HK-2 (cell line): ENCODE measurements around the gene SELENOO.
A peak's percentile ranks its signal among the peaks of the same experiment; 100 is the strongest.

Source experiments
- DNase-seq: peaks from one replicate; pipeline ENCODE4 v3.0.0-alpha.2; 2018; ENCODE audit not compliant: unreplicated experiment

The SELENOO gene

GRCh38 chr22:50185375-50186087, 15.3 kb upstream of the SELENOO start, which contains the start of gene TRABD:
Gene TRABD, plus strand, starts transcription at chr22:50185913. Its CDS starts 7,148 bp downstream, at chr22:50193061.
- peak; percentile 88 for DNase-seq

GRCh38 chr22:50186181-50186714, 14.6 kb upstream of the SELENOO start:
- no peak for DNase-seq

- no peak for DNase-seq
Measured at GRCh38 chr22:50186761-50187523, 13.9 kb upstream of the SELENOO start.

- DNase-seq = no peak
Measured at GRCh38 chr22:50188356-50188755, 12.5 kb upstream of the SELENOO start.

GRCh38 chr22:50189184-50189848, 11.5 kb upstream of the SELENOO start:
- no peak for DNase-seq

- DNase-seq = no peak
Measured at GRCh38 chr22:50189849-50190181, 11.0 kb upstream of the SELENOO start.

- DNase-seq = peak; percentile 82
Measured at GRCh38 chr22:50190182-50190940, 10.4 kb upstream of the SELENOO start.

GRCh38 chr22:50190941-50191741, 9.7 kb upstream of the SELENOO start:
- DNase-seq = no peak

GRCh38 chr22:50192436-50193204, 8.2 kb upstream of the SELENOO start:
- DNase-seq = no peak

- no peak for DNase-seq
Measured at GRCh38 chr22:50193621-50194020, 7.2 kb upstream of the SELENOO start.

- no peak for DNase-seq
Measured at GRCh38 chr22:50194037-50194805, 6.6 kb upstream of the SELENOO start.

GRCh38 chr22:50196256-50196655, 4.6 kb upstream of the SELENOO start:
- DNase-seq = no peak

GRCh38 chr22:50197000-50197800, 3.6 kb upstream of the SELENOO start:
- no peak for DNase-seq

- DNase-seq = no peak
Measured at GRCh38 chr22:50197856-50198623, 2.8 kb upstream of the SELENOO start.

GRCh38 chr22:50198624-50199017, 2.2 kb upstream of the SELENOO start:
- DNase-seq = no peak

- DNase-seq = no peak
Measured at GRCh38 chr22:50199251-50199721, 1.5 kb upstream of the SELENOO start.

GRCh38 chr22:50199829-50200460, 866 bp upstream of the SELENOO start:
- peak; percentile 31 for DNase-seq
